Measurements from ENCODE around the gene RCN2. TPM values are rescaled to one million over a fixed set of nuclear protein-coding genes. Genes with fewer than 3 reads are reported as not detected.

Gene RCN2
- total RNA-seq, 1 donor from 2014 or later, result 39.4 TPM

DNA sequence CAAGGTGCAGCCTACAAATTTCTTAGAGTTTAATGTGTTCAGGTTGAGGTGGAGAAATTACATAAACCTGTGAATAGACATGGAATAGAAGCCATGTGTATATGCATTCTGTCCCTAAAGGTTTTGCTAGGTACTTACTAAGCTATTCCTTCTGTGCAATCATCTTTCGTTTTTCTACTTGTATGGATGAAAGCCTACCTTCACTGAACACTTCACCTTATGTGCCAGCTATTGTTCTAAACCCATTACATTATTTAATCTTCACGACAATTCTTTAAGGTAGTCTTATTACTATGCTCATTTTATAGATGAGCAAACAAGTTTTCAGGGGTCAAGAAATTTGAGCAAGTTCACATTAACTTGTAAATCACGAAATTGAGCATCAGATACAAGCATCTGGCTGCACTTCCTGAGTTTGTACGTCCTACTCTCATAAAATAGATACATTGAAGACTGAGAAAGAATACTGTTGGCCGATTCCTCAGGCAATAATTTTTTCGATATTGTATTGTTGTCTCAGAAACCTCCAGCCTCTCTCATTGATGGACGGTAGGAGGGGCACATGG is 635 bp upstream of the RCN2 start:
- TF ChIP-seq CTCF (IDR thresholded peaks at IDR 0.05), result no peak
- peak overlapping the region; percentile 83 for H3K27ac ChIP-seq
- H3K27me3 ChIP-seq, result no peaks in the 10 kb centered on the region
- H3K4me1 ChIP-seq, result peaks cover 6% of the 10 kb centered on the region
- intact Hi-C loops (cut with DNase I), result no loop called here
- peak overlapping the region; percentile 75 for H3K4me3 ChIP-seq
- DNase-seq (no peak), ATAC-seq (no peak)
- H3K9me3 ChIP-seq, result no peaks in the 10 kb centered on the region
- peaks cover 15% of the 10 kb centered on the region for H3K36me3 ChIP-seq

DNA sequence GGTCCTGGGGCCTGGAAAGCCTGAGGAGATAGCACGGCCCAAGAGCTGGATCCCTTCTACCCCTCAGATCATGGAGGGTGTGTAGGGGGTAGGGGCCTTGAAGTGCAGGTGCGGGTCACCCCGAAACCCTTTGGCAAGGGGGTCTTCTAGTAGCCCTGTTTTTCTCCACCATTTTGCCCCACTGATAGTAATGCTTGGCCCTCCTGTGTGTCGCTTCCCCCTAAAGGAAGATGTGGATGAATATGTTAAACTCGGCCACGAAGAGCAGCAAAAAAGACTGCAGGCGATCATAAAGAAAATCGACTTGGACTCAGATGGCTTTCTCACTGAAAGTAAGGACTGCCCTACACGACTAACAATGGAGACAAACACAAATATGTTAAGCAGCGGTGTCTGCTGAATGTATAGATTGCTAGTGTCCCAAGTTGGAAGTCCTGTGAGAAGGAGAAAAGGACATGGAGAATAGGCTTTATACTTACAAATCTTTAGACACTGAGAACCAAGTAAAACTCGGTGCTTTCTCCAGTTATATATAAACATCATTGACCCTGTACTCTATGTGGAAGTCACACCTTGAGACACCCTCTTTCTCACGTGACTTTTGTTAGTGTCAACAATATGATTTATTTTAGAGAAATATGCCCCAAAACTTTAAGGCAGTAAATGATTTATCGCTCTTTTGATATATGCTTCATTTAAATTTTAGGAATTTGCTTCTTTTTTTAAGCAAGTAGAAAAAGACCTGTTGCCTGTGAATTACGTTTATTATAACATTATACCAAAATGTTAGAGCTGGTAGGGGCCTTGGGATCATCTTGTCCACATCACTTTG is 802 bp downstream of the RCN2 start:
- intact Hi-C loops (cut with DNase I), result no loop called here
- no peaks in the 10 kb centered on the region for H3K9me3 ChIP-seq
- TF ChIP-seq CTCF (IDR thresholded peaks at IDR 0.05), result no peak
- H3K36me3 ChIP-seq, result peaks cover 24% of the 10 kb centered on the region
- ATAC-seq (no peak), DNase-seq (no peak)
- peak overlapping the region; percentile 75 for H3K4me3 ChIP-seq
- H3K4me1 ChIP-seq, result peaks cover 6% of the 10 kb centered on the region
- H3K27me3 ChIP-seq, result no peaks in the 10 kb centered on the region
- peak overlapping the region; percentile 73 for H3K27ac ChIP-seq

DNA sequence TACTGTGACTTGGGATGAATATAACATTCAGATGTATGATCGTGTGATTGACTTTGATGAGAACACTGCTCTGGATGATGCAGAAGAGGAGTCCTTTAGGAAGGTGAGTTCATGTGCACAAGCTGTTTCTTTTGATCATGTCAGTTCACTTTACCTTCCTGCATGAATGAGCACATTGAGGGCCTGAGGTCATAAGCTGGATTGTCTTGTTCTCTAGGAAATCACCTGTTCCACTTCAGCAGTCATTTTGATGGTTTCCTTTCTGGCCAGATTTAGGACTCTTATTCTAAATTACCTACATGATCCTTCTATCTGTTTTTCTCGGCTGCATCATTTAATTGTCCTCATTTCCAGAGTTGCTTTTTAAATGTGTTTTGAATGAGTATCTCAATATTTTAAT is 4.1 kb downstream of the RCN2 start:
- no peak for TF ChIP-seq CTCF (IDR thresholded peaks at IDR 0.05)
- H3K27ac ChIP-seq, result no peak overlapping the region
- no peak overlapping the region for H3K4me3 ChIP-seq
- no peaks in the 10 kb centered on the region for H3K27me3 ChIP-seq
- H3K4me1 ChIP-seq, result peaks cover 6% of the 10 kb centered on the region
- intact Hi-C loops (cut with DNase I), result no loop called here
- H3K36me3 ChIP-seq, result peaks cover 32% of the 10 kb centered on the region
- no peak for DNase-seq
- no peak for ATAC-seq
- H3K9me3 ChIP-seq, result no peaks in the 10 kb centered on the region

DNA sequence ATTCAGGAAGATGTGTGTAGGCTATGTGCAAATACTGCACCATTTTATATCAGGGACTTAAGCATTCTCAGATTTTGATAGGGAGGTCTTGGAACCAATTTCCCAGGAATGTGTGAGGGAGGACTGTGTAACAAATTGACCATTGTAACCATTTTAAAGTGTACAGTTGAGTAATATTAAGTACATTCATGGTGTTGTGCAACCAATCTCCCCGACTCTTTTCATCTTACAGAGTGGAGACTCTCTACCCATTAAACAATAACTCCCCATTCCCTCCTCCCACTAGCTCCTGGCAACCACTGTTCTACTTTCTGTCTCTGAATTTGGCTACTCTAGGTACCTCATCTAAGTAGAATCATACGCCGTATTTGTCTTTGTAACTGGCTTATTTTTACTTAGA is 5.1 kb downstream of the RCN2 start:
- Histone ChIP-seq H3K4me3 (no peak overlapping the region), H3K36me3 (peaks cover 32% of the 10 kb centered on the region), H3K4me1 (peaks cover 6% of the 10 kb centered on the region), H3K9me3 (no peaks in the 10 kb centered on the region), H3K27me3 (no peaks in the 10 kb centered on the region), H3K27ac (no peak overlapping the region)
- TF ChIP-seq CTCF (IDR thresholded peaks at IDR 0.05), result no peak
- intact Hi-C loops (cut with DNase I), result no loop called here
- DNase-seq (no peak), ATAC-seq (peak; percentile 63)

DNA sequence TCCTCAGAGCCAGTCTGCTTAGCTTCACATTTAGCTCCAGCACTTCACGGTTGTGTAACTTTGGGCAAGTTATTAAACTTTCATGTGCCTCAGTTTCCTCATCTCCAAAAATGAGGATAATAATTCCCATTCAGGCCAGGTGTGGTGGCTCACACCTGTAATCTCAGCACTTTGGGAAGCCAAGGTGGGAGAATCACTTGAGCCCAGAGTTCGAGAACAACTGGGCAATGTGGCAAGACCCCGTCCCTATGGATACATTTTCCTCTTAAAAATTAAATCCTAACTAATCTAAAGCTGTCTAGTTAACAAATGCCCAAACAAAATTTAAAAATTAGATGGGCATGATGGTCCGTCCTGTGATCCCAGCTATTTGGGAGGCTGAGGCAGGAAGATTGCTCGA is 7.2 kb downstream of the RCN2 start:
- intact Hi-C loops (cut with DNase I), result no loop called here
- no peak overlapping the region for H3K4me3 ChIP-seq
- DNase-seq (no peak), ATAC-seq (no peak)
- no peak overlapping the region for H3K27ac ChIP-seq
- no peaks in the 10 kb centered on the region for H3K27me3 ChIP-seq
- peaks cover 34% of the 10 kb centered on the region for H3K36me3 ChIP-seq
- TF ChIP-seq CTCF (IDR thresholded peaks at IDR 0.05), result no peak
- no peaks in the 10 kb centered on the region for H3K9me3 ChIP-seq
- H3K4me1 ChIP-seq, result no peaks in the 10 kb centered on the region
